Vagina (tissue), 2 donors: ENCODE results near the gene COL16A1.

Source experiments
- POLR2A ChIP-seq, 2 donors: fragments of 450-650 bp; IDR thresholded peaks; one replicate each; pipeline ENCODE4 v1.6.1; 2017; ENCODE audit warnings: antibody characterized with exemption in 2 of 2, mild to moderate bottlenecking in 2 of 2, moderate library complexity in 2 of 2
- TF ChIP-seq, protein P1 (sequence below), 3 experiments: fragments of 450-650 bp in 2 of 3; fragments of 200-600 bp in 1 of 3; sonication (generic) in 1 of 3; IDR thresholded peaks; one replicate each; pipeline ENCODE4 v1.5.1; 2017 to 2019; ENCODE audit warnings: antibody characterized with exemption in 3 of 3, mild to moderate bottlenecking in 2 of 3, moderate library complexity in 2 of 3

GRCh38 chr1:31627301-31627929 is 76.4 kb downstream of the COL16A1 start:
- TF ChIP-seq, protein P1, sequence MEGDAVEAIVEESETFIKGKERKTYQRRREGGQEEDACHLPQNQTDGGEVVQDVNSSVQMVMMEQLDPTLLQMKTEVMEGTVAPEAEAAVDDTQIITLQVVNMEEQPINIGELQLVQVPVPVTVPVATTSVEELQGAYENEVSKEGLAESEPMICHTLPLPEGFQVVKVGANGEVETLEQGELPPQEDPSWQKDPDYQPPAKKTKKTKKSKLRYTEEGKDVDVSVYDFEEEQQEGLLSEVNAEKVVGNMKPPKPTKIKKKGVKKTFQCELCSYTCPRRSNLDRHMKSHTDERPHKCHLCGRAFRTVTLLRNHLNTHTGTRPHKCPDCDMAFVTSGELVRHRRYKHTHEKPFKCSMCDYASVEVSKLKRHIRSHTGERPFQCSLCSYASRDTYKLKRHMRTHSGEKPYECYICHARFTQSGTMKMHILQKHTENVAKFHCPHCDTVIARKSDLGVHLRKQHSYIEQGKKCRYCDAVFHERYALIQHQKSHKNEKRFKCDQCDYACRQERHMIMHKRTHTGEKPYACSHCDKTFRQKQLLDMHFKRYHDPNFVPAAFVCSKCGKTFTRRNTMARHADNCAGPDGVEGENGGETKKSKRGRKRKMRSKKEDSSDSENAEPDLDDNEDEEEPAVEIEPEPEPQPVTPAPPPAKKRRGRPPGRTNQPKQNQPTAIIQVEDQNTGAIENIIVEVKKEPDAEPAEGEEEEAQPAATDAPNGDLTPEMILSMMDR (IDR thresholded peaks at IDR 0.05), result no peak
- TF ChIP-seq POLR2A (IDR thresholded peaks at IDR 0.05), result no peak
